Ishikawa (cell line): Measurements from ENCODE around the gene CEP95.

ENCODE experiments used
- CEBPB ChIP-seq: IDR thresholded peaks from 2 replicates; pipeline ENCODE4 v1.6.1; 2012
- CREB1 ChIP-seq: IDR thresholded peaks from 2 replicates; pipeline ENCODE4 v1.6.1; 2012; ENCODE audit warnings: low read depth
- EP300 ChIP-seq: IDR thresholded peaks from 2 replicates; pipeline ENCODE4 v1.6.1; 2012; ENCODE audit warnings: borderline replicate concordance
- FOXM1 ChIP-seq: IDR thresholded peaks from 2 replicates; pipeline ENCODE4 v1.6.1; 2012; ENCODE audit warnings: low read depth, borderline replicate concordance
- NFIC ChIP-seq: IDR thresholded peaks from 2 replicates; pipeline ENCODE4 v1.6.1; 2012
- RAD21 ChIP-seq: IDR thresholded peaks from 2 replicates; pipeline ENCODE4 v1.6.1; 2012; ENCODE audit warnings: low read depth
- REST ChIP-seq: IDR thresholded peaks from 2 replicates; pipeline ENCODE4 v1.6.1; 2012; ENCODE audit warnings: low read depth, mild to moderate bottlenecking
- TEAD4 ChIP-seq: IDR thresholded peaks from 2 replicates; pipeline ENCODE4 v1.6.1; 2012
- USF1 ChIP-seq: IDR thresholded peaks from 2 replicates; pipeline ENCODE4 v1.6.1; 2012
- YY1 ChIP-seq: IDR thresholded peaks from 2 replicates; pipeline ENCODE4 v1.6.1; 2012; ENCODE audit warnings: low read depth
- TF ChIP-seq, protein P1 (sequence below): IDR thresholded peaks from 2 replicates; pipeline ENCODE4 v1.6.1; 2012

DNA sequence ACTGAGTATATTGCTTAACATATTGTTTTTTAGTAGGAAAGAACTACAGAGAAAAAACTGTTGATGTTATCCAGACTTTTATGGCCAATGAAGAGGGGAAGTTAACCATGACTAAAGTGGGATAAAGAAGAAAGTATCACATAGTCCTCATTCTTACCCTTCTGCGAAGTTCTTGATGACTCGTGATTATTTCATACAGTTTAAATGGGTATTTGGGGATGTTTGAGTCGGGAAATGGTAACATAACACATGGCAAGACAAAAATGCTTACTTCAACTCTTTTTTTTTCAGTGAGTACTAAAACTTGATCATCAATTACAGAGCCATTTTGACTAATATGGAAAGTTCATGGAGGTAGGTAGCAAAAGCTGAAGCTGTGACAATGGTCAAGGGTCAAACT, 14.8 kb upstream of the CEP95 start:
- TF ChIP-seq TEAD4 (no peak), CREB1 (no peak), USF1 (no peak), CEBPB (no peak), FOXM1 (no peak), EP300 (no peak), YY1 (no peak), RAD21 (no peak), REST (no peak), NFIC (no peak)
- TF ChIP-seq, protein P1, sequence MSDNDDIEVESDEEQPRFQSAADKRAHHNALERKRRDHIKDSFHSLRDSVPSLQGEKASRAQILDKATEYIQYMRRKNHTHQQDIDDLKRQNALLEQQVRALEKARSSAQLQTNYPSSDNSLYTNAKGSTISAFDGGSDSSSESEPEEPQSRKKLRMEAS, result no peak
